ENCODE measurements around the gene SLC9A9.

- TF ChIP-seq CTCF (IDR thresholded peaks at IDR 0.05; ENCODE audit: insufficient read depth, low read length) (no peak), POLR2AphosphoS5 (IDR thresholded peaks at IDR 0.05; ENCODE audit: low read depth) (no peak), SPI1 (IDR thresholded peaks at IDR 0.05; ENCODE audit: borderline replicate concordance, low read depth) (no peak), REST (IDR thresholded peaks at IDR 0.05; ENCODE audit: insufficient replicate concordance, low read depth) (no peak), GABPA (IDR thresholded peaks at IDR 0.05; ENCODE audit: low read depth) (no peak)
Observed at GRCh38 chr3:143482106-143483088, 365.9 kb downstream of the SLC9A9 start.

Measured in HL-60 (cell line).